Stimulated activated CD4-positive, alpha-beta T cell treated with anti-CD3 and anti-CD28 coated beads, Interleukin-12 subunit alpha, Interleukin-12 subunit beta, amount 100 ng/mL, for 4 hours (primary cell): ENCODE measurements around the gene PHACTR3.

ENCODE experiments used
- DNase-seq: peaks from one replicate; pipeline ENCODE4 v3.0.0-alpha.2; 2020

PHACTR3 gene

GRCh38 chr20:59784365-59784764, 180.0 kb downstream of the PHACTR3 start:
- no peak for DNase-seq

- no peak for DNase-seq
These were observed 180.7 kb downstream of the PHACTR3 start for GRCh38 chr20:59784791-59785668.

GRCh38 chr20:59785669-59785959, 181.3 kb downstream of the PHACTR3 start:
- DNase-seq, result no peak

GRCh38 chr20:59785986-59786795, 181.9 kb downstream of the PHACTR3 start:
- no peak for DNase-seq

GRCh38 chr20:59786801-59787537, 182.6 kb downstream of the PHACTR3 start:
- DNase-seq, result no peak

- DNase-seq, result no peak
These were observed 183.2 kb downstream of the PHACTR3 start for GRCh38 chr20:59787538-59787890.

GRCh38 chr20:59788196-59788735, 183.9 kb downstream of the PHACTR3 start:
- no peak for DNase-seq

GRCh38 chr20:59788811-59789397, 184.6 kb downstream of the PHACTR3 start:
- DNase-seq, result no peak

GRCh38 chr20:59789686-59790085, 185.3 kb downstream of the PHACTR3 start:
- no peak for DNase-seq

GRCh38 chr20:59790346-59790745, 186.0 kb downstream of the PHACTR3 start:
- no peak for DNase-seq

GRCh38 chr20:59792300-59792699, 188.0 kb downstream of the PHACTR3 start:
- no peak for DNase-seq

- DNase-seq, result no peak
These were observed 190.2 kb downstream of the PHACTR3 start for GRCh38 chr20:59794555-59794954.

- DNase-seq, result no peak
These were observed 196.0 kb downstream of the PHACTR3 start for GRCh38 chr20:59800309-59800708.

GRCh38 chr20:59802018-59802417, 197.7 kb downstream of the PHACTR3 start:
- DNase-seq, result no peak

- no peak for DNase-seq
These were observed 198.3 kb downstream of the PHACTR3 start for GRCh38 chr20:59802471-59803221.

GRCh38 chr20:59804347-59804746, 200.0 kb downstream of the PHACTR3 start:
- no peak for DNase-seq

GRCh38 chr20:59804871-59805665, 200.7 kb downstream of the PHACTR3 start:
- no peak for DNase-seq

GRCh38 chr20:59805786-59806577, 201.6 kb downstream of the PHACTR3 start:
- DNase-seq, result no peak

- DNase-seq, result no peak
These were observed 202.2 kb downstream of the PHACTR3 start for GRCh38 chr20:59806578-59806975.
